Right lung (tissue), 5 donors: ENCODE results near the gene SEC61B. TPM values are rescaled to one million over a fixed set of nuclear protein-coding genes. Genes with fewer than 3 reads are reported as not detected.
"Not testable (repeated sequence)": the region's sequence is repeated elsewhere in the genome, so short reads cannot be mapped to it uniquely, and the experiment has no call there.

Experiments
- DNase-seq, 2 donors: peaks; one replicate each; pipeline ENCODE4 v3.0.0-alpha.2; 2013
- polyA plus RNA-seq, 5 donors: library from polyadenylated mRNA; unstranded; fragments of 120-200 nt; gene quantifications; one replicate each; pipeline versions ENCODE4 v1.2.1 to v1.2.3, GENCODE V29; 2013; ENCODE audit warnings: inconsistent platforms in 1 of 5, low replicate concordance in 1 of 5; ENCODE audit not compliant: insufficient read length in 5 of 5, insufficient read depth in 1 of 5

SEC61B gene
- polyA plus RNA-seq, 5 donors, result 121 to 199 (median 137) TPM

DNA sequence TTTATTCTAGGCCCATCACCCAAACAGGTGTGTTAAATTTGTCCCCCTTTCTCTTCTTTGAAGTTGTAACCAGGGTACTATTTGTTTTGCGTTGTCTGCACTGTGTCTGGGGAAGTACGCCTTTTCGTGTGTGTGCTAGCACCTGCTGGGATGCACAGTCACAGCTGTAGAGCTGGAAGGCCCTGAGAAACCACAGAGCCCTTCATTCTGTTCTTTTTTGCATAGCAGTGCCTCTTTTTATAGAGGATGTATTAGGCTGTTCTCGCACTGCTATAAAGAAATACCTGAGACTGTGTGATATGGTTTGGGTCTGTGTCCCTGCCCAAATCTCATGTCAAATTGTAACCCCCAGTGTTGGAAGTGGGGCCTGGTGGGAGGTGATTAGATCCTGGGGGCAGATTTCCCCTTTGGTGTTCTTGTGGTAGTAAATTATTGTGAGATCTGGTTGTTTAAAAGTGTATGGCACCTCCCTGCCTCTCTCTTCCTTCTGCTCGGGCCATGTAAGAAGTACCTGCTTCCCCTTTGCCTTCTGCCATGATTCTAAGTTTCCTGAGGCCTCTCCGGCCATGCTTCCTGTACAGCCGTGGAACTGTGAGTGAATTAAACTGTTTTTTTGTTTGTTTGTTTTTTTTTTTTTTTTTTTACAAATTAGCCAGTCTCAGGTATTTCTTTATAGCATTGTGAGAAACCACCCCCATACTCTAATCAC is 14.0 kb downstream of the SEC61B start:
- no peak for DNase-seq

DNA sequence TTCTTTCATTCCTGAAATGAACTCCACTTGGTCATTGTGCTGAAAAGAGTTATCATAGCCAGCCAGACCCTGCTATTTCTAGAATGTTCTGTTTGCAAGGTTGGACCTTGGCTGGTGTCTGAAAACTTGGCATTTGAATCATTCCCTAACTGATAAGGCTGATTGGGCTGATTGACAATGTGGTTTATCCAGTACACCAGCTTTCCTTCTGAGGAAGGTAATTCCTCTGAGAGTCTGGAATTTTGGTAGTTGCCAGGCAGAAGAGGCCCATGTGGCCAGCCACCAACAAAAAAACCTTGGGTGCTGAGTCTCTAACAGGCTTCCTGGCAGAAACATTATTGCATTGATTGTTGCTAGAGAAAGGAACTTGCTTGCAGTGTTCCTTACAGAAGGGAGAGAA is 15.3 kb downstream of the SEC61B start:
- DNase-seq, result no peak

DNA sequence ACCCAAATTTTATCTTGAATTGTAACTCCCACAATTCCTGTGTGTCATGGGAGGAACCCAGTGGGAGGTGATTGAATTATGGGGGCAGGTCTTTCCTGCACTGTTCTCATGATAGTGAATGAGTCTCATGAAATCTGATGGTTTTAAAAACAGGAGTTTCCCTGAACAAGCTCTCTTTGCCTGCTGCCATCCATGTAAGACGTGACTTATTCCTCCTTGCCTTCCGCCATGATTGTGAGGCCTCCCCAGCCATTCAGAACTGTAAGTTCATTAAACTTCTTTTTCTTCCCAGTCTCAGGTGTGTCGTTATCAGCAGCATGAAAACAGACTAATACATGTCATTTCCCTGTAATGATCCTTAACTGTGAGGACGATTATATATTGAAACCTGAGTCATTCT is 15.8 kb downstream of the SEC61B start:
- DNase-seq, result not testable (repeated sequence)

DNA sequence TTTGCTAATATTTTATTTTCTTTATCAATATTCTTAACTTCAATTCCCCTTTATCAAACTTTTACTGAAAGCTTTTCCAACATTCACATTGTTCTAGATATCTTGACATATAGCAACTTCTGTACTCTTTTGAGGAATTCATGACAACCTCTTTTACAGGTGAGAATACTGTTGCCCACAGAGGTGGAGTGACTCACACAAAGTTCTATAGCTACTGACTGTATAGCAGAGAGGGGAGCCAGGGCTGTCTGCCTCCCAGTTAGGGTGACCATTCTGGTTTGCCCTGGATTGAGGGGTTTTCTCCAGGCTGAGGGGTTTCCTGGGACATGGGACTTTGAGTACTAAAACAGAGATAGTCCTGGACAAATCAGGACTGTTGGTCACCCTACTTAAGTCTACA is 16.2 kb downstream of the SEC61B start:
- DNase-seq, result no peak

DNA sequence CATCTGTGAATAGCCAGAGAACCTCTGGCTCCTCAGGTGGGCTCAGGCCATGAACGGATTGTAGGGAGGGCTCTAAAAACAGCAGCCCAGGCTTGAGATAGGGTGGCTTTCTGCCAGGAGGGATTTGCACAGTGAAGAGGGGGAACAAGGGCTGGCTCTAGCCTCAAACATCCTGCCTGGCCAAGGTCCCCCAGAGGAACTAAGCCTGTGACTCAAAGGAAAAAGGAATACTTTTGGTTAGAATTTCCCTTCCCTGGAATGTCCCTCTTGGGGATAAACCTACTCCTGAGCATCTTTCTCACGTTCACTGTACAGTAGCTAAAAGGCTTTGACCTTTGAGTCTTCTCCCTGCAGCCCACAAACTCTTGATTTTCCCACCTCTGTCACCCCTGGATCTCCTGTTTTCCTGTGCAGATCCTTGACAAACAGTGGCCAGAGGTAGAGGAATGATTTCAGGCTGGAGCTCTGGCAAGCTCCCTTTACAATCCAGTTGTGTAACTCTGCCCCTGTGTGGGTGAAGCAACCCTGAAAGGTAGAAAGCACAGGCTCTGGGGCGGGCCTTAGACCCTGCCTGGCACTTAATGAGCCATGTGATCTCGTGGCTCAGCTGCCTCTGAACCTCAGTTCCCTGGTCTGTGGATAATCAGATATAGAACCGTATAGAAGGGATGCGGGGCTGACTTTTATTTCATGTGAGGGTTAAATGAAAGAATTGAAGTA is 17.4 kb downstream of the SEC61B start:
- DNase-seq, result no peak

DNA sequence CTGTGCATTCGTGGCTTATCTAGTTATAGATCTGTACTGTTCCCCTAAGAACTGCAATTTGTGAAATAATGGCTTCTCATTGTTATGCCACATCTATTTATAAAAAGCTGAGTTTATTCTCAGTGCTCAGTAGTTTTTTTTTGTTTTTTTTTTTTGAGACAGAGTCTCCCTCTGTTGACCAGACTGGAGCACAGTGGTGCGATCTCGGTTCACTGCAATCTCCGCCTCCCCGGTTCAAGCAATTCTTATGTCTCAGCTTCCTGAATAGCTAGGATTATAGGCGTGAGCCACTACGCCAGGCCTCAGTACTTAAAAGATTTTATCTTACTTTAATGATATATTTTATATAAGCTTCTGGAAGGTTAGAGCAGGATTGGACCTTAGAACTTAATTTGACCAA is 19.0 kb downstream of the SEC61B start:
- DNase-seq, result no peak

DNA sequence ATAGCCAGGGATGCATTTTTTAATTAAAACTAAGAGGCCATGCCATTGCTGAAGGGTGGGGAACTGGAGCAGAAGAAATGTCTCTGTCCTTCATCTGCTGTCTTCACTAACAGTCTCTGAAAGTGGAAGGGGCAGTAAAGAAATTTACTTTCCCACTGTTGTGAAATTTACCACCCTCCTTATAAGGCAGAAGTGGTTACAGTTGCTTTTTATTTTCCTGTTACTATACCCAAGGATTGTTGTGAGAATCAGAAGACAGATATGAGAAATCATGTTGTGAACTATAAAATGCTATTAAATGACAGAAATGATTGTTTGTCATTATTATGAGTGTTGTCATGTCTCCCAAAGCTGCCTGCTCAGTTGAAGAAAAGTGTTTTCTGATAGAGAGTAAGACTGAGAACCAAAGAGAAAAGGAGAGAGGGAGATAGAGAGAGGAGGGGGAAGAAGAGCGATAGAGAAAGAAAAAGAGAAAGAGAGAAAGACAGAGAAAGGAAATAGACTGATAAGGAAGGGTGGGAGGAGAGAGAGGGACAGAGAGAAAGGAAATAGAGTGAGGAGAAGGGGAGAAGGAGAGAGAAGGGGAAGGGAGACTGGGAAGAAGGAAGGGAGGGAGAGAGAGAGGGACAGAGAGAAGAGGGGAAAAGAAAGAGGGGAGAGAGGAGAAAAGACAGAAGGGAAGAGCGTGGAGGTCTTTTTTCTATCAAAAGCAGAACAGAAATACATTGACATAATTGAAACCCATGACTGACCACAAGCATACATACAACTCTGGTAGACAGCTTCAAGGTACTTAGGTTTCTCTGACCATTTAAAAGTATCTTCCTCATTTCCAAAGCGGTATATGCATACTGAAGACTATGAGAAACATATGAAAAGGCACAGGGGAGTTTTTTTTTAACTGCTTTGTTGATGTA is 22.5 kb downstream of the SEC61B start:
- no peak for DNase-seq

DNA sequence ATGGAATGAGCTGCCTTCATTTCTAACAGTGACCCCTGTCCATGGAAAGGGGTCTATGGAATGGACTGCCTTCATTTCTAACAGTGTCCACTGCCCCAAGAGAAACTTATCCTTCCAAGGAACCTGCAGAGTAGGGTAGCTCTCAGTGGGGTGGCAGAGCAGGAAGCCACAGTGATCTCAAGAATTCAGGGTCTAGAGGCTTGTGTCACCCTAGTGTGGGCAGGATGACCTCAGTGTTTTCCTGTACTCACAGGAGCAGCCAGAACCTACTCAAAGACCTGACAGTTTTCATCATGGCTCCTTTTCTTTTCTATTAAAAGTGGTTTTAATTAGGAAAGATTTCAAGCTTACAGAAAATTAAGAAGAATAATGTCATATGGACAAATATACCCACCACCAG is 27.5 kb downstream of the SEC61B start:
- no peak for DNase-seq

DNA sequence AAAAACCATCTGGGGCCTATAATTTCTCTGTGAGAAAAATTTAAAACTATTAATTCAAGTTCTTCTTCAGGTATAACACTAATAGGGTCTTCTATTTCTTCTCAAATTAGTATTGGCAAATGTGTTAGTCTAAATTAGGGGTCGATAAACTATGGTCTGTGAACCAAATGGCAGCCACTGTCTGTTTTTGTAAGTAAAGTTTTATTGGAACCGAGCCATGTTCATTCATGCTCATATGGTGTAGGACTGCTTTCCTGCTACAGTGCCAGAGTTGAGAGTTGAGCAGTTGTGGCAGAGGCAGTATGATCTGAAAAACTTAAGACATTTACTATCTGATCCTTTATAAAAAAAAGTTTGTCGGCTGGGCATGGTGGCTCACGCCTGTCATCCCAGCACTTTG is 29.1 kb downstream of the SEC61B start:
- DNase-seq, result no peak

DNA sequence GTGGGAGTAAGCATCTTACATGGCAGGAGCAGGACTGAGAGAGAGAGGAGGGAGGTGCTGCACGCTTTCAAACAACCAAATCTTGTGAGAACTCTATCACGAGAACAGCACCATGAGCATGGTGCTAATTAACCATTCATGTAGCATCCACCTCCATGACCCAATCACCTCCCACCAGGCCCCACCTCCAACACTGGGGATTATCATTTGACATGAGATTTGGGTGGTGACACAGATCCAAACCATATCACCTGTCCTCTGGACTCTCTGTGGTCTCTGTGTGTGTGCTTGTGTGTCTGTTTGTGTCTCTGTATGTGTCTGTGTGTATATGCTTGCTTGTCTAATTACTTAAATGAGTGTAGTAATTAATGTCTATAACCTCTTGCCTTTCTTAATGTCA is 31.1 kb downstream of the SEC61B start:
- DNase-seq, result no peak

DNA sequence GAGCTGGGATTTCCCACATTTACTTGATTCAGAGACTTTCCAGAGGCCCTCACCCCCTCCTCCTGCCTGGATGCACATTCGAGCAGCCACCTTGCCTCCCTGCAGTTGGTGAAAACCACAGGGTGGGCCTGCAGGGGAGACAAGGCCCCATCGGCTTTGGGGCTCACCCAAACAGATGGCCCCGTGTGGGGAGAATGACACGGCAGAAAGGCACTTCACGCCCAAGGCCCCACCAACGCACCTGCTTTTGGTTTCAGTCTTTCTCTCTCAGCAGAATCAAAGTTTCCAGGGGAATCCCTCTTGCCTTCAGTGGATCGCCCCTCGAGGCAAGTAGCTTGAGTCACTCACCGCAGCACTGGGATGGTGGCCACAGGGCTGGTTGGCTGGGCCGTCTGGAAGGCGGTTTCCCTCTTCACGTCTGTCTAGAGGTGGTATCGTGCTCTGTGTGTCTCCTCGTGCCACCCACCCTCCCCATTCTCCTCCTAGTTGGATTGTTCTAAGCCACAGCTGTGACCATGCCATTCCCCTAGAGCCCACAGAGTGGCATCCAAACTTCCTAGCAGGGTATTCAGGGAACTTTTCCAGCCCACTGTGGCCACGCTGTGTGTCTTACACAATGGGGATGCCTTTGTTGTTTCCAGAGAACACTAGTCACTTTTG is 31.8 kb downstream of the SEC61B start:
- DNase-seq, result no peak

DNA sequence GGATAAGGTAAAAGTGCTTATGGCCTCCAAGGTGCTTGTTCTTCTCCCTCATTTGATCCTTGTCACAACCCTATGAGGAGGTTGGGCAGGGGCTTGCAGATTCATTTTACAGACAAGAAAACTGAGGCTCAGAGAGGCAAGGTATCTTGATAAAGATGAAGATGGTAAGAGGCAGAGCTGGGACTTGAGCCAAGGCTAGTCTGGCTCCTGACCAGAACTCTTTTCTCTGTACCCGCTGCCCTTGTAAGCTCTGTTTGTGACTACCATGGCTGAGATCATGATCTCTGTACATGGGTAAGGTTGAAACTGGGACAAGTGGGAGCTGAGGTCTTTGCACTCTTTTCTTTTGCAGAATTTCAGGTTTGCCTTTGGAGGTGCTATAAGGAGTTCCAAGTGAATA is 33.6 kb downstream of the SEC61B start:
- DNase-seq, result no peak

DNA sequence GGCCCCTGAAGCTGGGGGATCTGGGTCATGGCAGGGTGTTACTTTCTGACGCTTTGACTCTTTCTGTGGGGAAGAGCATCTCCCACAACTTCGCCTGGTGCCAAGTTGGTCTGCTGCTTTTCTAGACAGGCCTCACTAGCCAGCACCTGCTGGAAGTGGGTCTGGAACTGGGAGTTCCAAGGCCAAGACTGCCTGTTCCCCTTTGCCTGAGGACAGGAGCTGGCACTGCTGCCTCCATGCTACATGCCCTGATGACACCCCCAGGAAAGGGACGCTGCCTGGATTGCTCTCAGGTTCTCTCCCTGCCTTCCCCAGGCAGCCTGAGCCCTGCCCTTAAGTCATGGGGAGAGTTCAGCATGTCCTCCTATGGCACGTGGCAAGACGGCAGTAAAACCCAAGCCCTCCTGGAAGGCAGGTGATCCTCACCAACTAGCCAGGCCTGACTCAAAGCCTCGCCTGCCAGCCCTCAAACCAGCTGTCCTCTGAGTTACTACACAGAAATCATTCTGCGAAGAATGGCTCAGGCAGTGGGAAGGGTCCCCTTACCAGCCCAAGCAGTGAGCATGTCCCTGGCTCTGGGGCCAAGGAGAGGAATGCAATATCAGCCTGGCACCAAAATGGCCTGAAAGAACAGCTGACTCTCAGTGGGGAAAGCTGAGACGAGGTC is 35.8 kb downstream of the SEC61B start:
- DNase-seq, result no peak

DNA sequence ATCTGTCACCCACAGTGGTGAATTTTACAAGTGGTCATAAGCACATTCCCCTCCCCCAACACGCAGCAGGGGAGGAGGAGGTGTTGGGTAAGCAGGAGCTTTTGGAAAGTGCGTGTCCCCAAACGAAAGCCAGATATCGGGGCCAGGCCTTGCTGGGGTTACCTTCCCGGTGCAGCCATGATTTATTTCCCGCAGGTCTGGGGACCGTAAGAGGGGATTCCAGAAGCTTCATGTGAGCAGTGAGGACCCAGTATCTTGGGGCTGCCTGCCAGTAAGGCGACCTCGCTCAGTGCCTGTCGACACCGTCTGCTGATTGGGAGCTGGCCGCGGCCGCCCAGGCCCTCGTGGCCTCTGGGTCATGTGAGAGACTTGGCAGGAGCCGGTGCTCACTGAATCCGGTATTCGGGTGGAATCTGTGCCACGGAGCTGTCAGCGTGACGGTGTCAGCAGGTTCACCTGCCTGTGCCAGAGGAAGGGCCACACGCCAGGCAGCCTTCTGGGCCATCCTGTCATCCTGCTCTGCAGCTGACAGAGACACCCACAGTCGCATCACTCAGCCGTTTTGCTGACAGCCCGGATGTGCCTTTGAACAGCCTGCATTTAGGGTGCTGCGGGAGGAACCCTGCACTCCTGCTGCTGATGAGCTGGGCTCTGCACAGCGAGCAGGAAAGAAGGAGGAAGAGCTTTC is 37.3 kb downstream of the SEC61B start:
- peak; percentile 35 to 46 for DNase-seq

DNA sequence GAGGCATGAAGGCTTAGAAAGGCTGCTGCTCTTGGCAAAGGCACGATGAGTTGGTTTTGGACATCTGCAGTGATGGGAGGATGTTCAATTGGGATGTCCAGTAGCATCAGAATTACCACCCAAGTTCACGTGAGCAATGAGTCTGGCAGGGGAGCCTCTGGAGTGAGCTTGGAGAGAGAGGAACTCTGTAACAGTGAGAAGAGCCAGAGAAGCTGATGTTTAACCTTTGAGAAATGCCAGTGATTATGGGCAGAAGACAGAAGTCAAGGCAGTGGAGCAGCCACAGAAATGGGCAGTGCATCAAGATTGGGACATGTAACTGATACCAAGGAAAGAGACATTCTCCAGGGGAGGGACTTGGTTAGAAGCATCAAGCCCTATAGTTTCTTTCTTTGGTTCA is 39.8 kb downstream of the SEC61B start:
- DNase-seq, result no peak

DNA sequence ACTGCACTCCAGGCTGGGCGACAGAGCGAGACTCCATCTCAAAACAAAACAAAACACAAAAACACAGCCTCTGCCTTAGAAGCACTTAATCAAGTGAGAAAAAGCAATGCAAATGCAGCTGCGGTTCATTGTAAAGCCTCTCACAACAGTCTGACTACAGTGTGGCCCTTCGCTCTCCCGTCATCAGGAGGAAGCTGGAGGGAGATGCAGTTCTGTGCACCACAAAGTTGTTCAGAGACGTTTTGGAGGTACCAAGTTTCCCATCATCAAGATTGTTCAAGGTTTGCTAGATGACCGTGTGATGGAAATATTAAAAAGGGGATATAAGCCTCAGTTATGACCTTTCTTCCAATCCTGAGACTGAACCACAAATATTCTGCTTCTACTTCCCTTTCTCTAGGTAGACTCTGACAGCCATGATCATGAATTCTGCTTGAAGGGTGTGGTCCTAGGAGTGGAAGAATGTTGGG is 40.9 kb downstream of the SEC61B start:
- no peak for DNase-seq

DNA sequence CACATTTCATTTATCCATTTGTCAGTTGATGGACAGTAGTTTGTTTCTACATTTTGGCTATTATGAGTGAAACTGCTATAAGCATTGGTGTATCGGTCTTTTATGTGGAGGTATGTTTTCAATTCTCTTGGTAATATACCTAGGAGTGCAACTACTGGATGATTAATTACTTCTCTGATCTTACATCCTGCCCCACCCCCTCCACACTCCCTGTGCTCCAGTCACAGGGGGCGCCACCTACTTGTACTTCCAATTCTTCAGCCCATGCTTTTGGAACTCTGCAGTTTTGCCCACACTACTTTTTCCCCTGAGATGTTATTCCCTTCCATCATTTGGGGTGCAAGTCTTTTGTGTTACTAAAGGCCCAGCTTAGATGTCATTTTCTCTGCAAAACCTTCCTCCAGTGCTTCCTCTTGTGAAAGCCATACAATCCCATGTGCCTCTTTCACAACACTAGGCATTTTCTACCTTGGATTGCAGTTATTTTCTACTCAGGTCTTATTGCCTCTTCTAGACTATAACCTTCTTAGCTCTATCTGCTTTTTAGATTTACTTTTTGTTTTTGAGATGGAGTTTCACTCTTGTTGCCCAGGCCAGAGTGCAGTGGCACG is 42.1 kb downstream of the SEC61B start:
- no peak for DNase-seq

DNA sequence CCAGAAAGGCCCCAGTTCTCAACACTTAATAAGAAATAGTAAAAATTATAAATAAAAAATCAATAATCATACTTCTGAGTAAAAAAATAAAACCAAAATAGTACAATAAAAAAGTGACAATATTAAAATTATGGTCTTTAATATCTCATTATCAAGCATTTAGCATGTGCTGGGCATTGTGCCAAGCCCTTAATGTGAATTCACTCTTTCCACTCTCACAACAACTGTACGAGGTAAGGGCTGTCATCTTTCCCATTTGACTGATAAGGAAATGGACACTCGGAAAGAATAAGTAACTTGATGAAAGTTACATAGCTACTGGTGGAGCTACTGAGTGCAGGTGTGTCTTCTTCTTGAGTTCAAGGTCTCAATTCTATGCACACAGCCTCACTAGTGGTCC is 43.6 kb downstream of the SEC61B start:
- DNase-seq, result no peak

DNA sequence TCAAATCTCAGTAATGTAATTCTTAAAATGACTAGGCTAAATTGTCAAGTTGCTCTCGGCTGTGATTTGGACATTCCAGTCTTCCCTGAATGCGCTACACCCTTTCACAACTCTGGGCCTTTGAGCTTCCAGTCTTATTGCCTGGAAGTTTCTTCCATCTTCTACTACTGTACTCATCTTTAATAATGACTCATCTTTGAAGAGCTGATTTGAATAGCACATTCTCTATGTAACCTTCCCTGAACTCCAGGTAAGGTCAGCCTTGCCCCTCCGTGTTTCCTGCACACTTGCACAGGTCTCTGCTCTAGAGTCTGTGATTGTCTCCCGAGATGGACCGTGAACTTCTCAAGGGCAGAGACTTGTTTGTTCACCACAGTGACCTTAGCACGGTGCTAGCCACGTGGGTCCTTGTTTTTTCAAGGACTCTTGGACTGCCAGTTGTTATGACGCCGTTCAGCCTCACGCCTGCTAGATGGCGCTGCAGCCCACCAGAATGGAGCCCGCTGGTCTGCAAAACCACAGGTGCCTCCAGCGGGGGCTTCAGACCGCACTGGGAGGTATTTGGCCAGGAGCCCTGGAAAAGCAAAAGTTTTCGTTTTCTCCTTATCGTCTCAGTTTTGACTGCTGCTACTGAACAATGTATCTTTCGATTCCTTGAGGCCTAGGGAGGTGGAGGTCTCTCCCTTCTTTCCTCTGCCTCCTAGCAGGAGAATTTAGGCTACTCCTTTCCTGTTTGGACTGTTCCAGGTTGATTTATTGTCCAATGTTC is 44.4 kb downstream of the SEC61B start:
- DNase-seq, result peak; percentile 31 to 54
